Naive thymus-derived CD4-positive, alpha-beta T cell (primary cell): Measurements from ENCODE around the gene CAMSAP2. TPM values are rescaled to one million over a fixed set of nuclear protein-coding genes. Genes with fewer than 3 reads are reported as not detected.
A peak's percentile ranks its signal among the peaks of the same experiment; 100 is the strongest.

Experiments used
- ATAC-seq: fragments of 150-1000 bp; cut with Tn5 transposase; 2 replicates; pipeline ENCODE4 v1.10.0; 2021; ENCODE audit warnings: mild to moderate bottlenecking, moderate library complexity
- CTCF ChIA-PET: fragments of 350-600 bp; sonication (Branson Sonifier 250); formaldehyde crosslinking; loops from one replicate; lab custom pipeline; 2021; ENCODE audit warnings: antibody characterized with exemption; lab: Charles Lee
- POLR2A ChIA-PET: fragments of 350-600 bp; sonication (Branson Sonifier 250); formaldehyde crosslinking; loops from one replicate; lab custom pipeline; 2021; ENCODE audit warnings: antibody characterized with exemption, inconsistent platforms; lab: Charles Lee
- DNase-seq, 9 donors: peaks; one replicate each; pipeline versions ENCODE4 v3.0.0 to v3.0.0-alpha.2; 2020 to 2022; ENCODE audit warnings: mixed read lengths in 1 of 9
- H3K27ac ChIP-seq: one replicate; pipeline ENCODE4 v1.7.0; 2013; ENCODE audit warnings: mild to moderate bottlenecking, low read depth, low read length, moderate library complexity
- H3K27me3 ChIP-seq, 2 donors: one replicate each; pipeline ENCODE4 v1.7.0; 2013; ENCODE audit warnings: low read length in 2 of 2, mild to moderate bottlenecking in 2 of 2, moderate library complexity in 2 of 2; ENCODE audit not compliant: control insufficient read depth in 2 of 2, insufficient read depth in 2 of 2
- H3K36me3 ChIP-seq, 3 experiments: 1 replicate in 2 of 3; 2 replicates in 1 of 3; pipeline ENCODE4 v1.7.0; 2013; ENCODE audit warnings: low read length in 3 of 3, mild to moderate bottlenecking in 3 of 3, moderate library complexity in 1 of 3; ENCODE audit not compliant: insufficient read depth in 3 of 3, control insufficient read depth in 2 of 3
- H3K4me1 ChIP-seq, 2 donors: one replicate each; pipeline ENCODE4 v1.7.0; 2013; ENCODE audit warnings: low read length in 2 of 2, mild to moderate bottlenecking in 2 of 2, moderate library complexity in 1 of 2; ENCODE audit not compliant: control insufficient read depth in 2 of 2, insufficient read depth in 2 of 2
- H3K4me3 ChIP-seq: 2 replicates; pipeline ENCODE4 v1.7.0; 2013; ENCODE audit warnings: mild to moderate bottlenecking, low read length
- H3K9me3 ChIP-seq, 3 experiments: 1 replicate in 2 of 3; 2 replicates in 1 of 3; pipeline ENCODE4 v1.7.0; 2013; ENCODE audit warnings: low read length in 3 of 3; ENCODE audit not compliant: control insufficient read depth in 2 of 3
- H3K27ac Mint-ChIP-seq, 9 donors: one replicate each; pipeline ENCODE4 v1.8.0; 2020 to 2022; ENCODE audit warnings: mixed read lengths in 9 of 9, mild to moderate bottlenecking in 8 of 9, moderate library complexity in 5 of 9, inconsistent platforms in 2 of 9
- H3K27me3 Mint-ChIP-seq, 5 donors: one replicate each; pipeline ENCODE4 v1.8.0; 2021 to 2022; ENCODE audit warnings: mixed read lengths in 5 of 5, mild to moderate bottlenecking in 1 of 5
- H3K36me3 Mint-ChIP-seq, 5 donors: one replicate each; pipeline ENCODE4 v1.8.0; 2020 to 2022; ENCODE audit warnings: mixed read lengths in 5 of 5, mild to moderate bottlenecking in 3 of 5, inconsistent platforms in 1 of 5
- H3K4me1 Mint-ChIP-seq, 7 donors: one replicate each; pipeline ENCODE4 v1.8.0; 2020 to 2022; ENCODE audit warnings: mixed read lengths in 7 of 7, mild to moderate bottlenecking in 3 of 7, inconsistent platforms in 1 of 7
- H3K4me3 Mint-ChIP-seq, 10 donors: one replicate each; pipeline ENCODE4 v1.8.0; 2020 to 2022; ENCODE audit warnings: mild to moderate bottlenecking in 10 of 10, mixed read lengths in 10 of 10, moderate library complexity in 6 of 10, inconsistent platforms in 2 of 10
- H3K9me3 Mint-ChIP-seq, 11 donors: one replicate each; pipeline ENCODE4 v1.8.0; 2020 to 2022; ENCODE audit warnings: mixed read lengths in 11 of 11, mild to moderate bottlenecking in 4 of 11, inconsistent platforms in 1 of 11, moderate library complexity in 1 of 11
- intact Hi-C, 2 donors: fragments of 100-400 bp; cut with micrococcal nuclease; formaldehyde crosslinking; loops; one replicate each; pipeline ENCODE4 v1.15.1; 2023
- polyA plus RNA-seq, 2 donors: library from polyadenylated mRNA; unstranded; fragments of 300-500 nt; fragmentation: Illumina TruSeq; gene quantifications; one replicate each; pipeline ENCODE4 v1.2.3, GENCODE V29; 2021
- total RNA-seq, 6 experiments: library from RNA in 5 of 6; stranded (reverse) in 5 of 6; gene quantifications; 1 replicate in 5 of 6; 2 replicates in 1 of 6; pipeline ENCODE4 v1.2.3 and lab custom pipeline; 2021 to 2026

CAMSAP2 gene
- total and polyA plus RNA-seq, 7 experiments from 2014 or later, result 0.36 to 11.4 (median 4.6) TPM

- no peaks in the 10 kb centered on the region for H3K4me1 ChIP-seq
- intact Hi-C loops, result no loop called here
- H3K4me3 ChIP-seq, result no peak overlapping the region
- H3K36me3 ChIP-seq, result no peaks in the 10 kb centered on the region
- Mint-ChIP-seq H3K4me1 (peaks cover 0 to 1% (median 0%) of the 10 kb centered on the region in 7 donors), H3K27ac (no peak overlapping the region), H3K27me3 (no peaks in the 10 kb centered on the region), H3K36me3 (peaks cover 0 to 27% (median 24%) of the 10 kb centered on the region in 5 donors), H3K9me3 (peaks cover 0 to 9% (median 0%) of the 10 kb centered on the region in 11 donors), H3K4me3 (no peak overlapping the region)
- POLR2A ChIA-PET, result no interaction called here
- no peaks in the 10 kb centered on the region for H3K27me3 ChIP-seq
- CTCF ChIA-PET, result no interaction called here
- no peak overlapping the region for H3K27ac ChIP-seq
- ATAC-seq (no peak), DNase-seq (no peak)
- H3K9me3 ChIP-seq, result no peaks in the 10 kb centered on the region
Measured at GRCh38 chr1:200837931-200838571, 99.4 kb downstream of the CAMSAP2 start.

GRCh38 chr1:200838676-200839445 lies 100.2 kb downstream of the CAMSAP2 start:
- H3K4me1 Mint-ChIP-seq, result peaks cover 0 to 1% (median 0%) of the 10 kb centered on the region in 7 donors
- no peak overlapping the region for H3K27ac Mint-ChIP-seq
- H3K36me3 Mint-ChIP-seq, result peaks cover 0 to 28% (median 22%) of the 10 kb centered on the region in 5 donors
- Histone ChIP-seq H3K9me3 (no peaks in the 10 kb centered on the region), H3K4me3 (no peak overlapping the region), H3K36me3 (no peaks in the 10 kb centered on the region), H3K27ac (no peak overlapping the region), H3K4me1 (no peaks in the 10 kb centered on the region), H3K27me3 (no peaks in the 10 kb centered on the region)
- ChIA-PET POLR2A (no interaction called here), CTCF (no interaction called here)
- no peak overlapping the region for H3K4me3 Mint-ChIP-seq
- ATAC-seq (no peak), DNase-seq (no peak)
- no peaks in the 10 kb centered on the region for H3K27me3 Mint-ChIP-seq
- intact Hi-C loops, result no loop called here
- peaks cover 0 to 9% (median 0%) of the 10 kb centered on the region in 11 donors for H3K9me3 Mint-ChIP-seq

GRCh38 chr1:200845360-200845759 lies 106.7 kb downstream of the CAMSAP2 start:
- Histone ChIP-seq H3K36me3 (peaks cover 0 to 13% (median 0%) of the 10 kb centered on the region in 3 experiments), H3K9me3 (no peaks in the 10 kb centered on the region), H3K4me1 (no peaks in the 10 kb centered on the region), H3K27ac (no peak overlapping the region), H3K27me3 (no peaks in the 10 kb centered on the region), H3K4me3 (no peak overlapping the region)
- H3K27ac Mint-ChIP-seq, result no peak overlapping the region
- ChIA-PET CTCF (interaction anchor here (0.6 kb wide), 1 partner anchor 108 kb away, joined by 3 read pairs; no protein-coding TSS in a partner anchor), POLR2A (no interaction called here)
- H3K36me3 Mint-ChIP-seq, result peaks cover 0 to 52% (median 29%) of the 10 kb centered on the region in 5 donors
- ATAC-seq (no peak), DNase-seq (no peak)
- no peak overlapping the region for H3K4me3 Mint-ChIP-seq
- no peaks in the 10 kb centered on the region for H3K4me1 Mint-ChIP-seq
- H3K9me3 Mint-ChIP-seq, result no peaks in the 10 kb centered on the region
- H3K27me3 Mint-ChIP-seq, result peaks cover 0 to 12% (median 0%) of the 10 kb centered on the region in 5 donors
- intact Hi-C loops, result no loop called here

GRCh38 chr1:200846398-200846797 lies 107.7 kb downstream of the CAMSAP2 start:
- no peak for DNase-seq
- no peak for ATAC-seq

GRCh38 chr1:200849430-200849829 lies 110.7 kb downstream of the CAMSAP2 start:
- no peaks in the 10 kb centered on the region for H3K9me3 Mint-ChIP-seq
- ATAC-seq, result no peak
- CTCF ChIA-PET, result no interaction called here
- peaks cover 0 to 2% (median 0%) of the 10 kb centered on the region in 7 donors for H3K4me1 Mint-ChIP-seq
- no peak for DNase-seq
- peak overlapping the region in 1 of 9 donors; percentile 15 for H3K27ac Mint-ChIP-seq
- no peaks in the 10 kb centered on the region for H3K27me3 ChIP-seq
- H3K36me3 ChIP-seq, result peaks cover 0 to 20% (median 0%) of the 10 kb centered on the region in 3 experiments
- peaks cover 0 to 67% (median 45%) of the 10 kb centered on the region in 5 donors for H3K36me3 Mint-ChIP-seq
- H3K9me3 ChIP-seq, result no peaks in the 10 kb centered on the region
- H3K27ac ChIP-seq, result no peak overlapping the region
- intact Hi-C loops, result no loop called here
- no peak overlapping the region for H3K4me3 Mint-ChIP-seq
- H3K27me3 Mint-ChIP-seq, result peaks cover 0 to 17% (median 0%) of the 10 kb centered on the region in 5 donors
- H3K4me1 ChIP-seq, result no peaks in the 10 kb centered on the region
- POLR2A ChIA-PET, result no interaction called here
- no peak overlapping the region for H3K4me3 ChIP-seq

More at GRCh38 chr1:200846398-200846797, 107.7 kb downstream of the CAMSAP2 start:
- Histone ChIP-seq H3K4me3 (no peak overlapping the region), H3K36me3 (peaks cover 0 to 17% (median 0%) of the 10 kb centered on the region in 3 experiments), H3K9me3 (no peaks in the 10 kb centered on the region), H3K27ac (no peak overlapping the region), H3K4me1 (no peaks in the 10 kb centered on the region), H3K27me3 (no peaks in the 10 kb centered on the region)
- no peaks in the 10 kb centered on the region for H3K4me1 Mint-ChIP-seq
- ChIA-PET POLR2A (no interaction called here), CTCF (no interaction called here)
- intact Hi-C loops, result no loop called here
- peaks cover 0 to 13% (median 0%) of the 10 kb centered on the region in 5 donors for H3K27me3 Mint-ChIP-seq
- peaks cover 0 to 59% (median 35%) of the 10 kb centered on the region in 5 donors for H3K36me3 Mint-ChIP-seq
- H3K4me3 Mint-ChIP-seq, result no peak overlapping the region
- H3K9me3 Mint-ChIP-seq, result no peaks in the 10 kb centered on the region
- H3K27ac Mint-ChIP-seq, result peak overlapping the region in 1 of 9 donors; percentile 38

GRCh38 chr1:200850554-200850953 lies 111.9 kb downstream of the CAMSAP2 start:
- DNase-seq, result no peak
- H3K36me3 ChIP-seq, result peaks cover 0 to 20% (median 0%) of the 10 kb centered on the region in 3 experiments
- no peak overlapping the region for H3K4me3 Mint-ChIP-seq
- CTCF ChIA-PET, result interaction anchor here (1.3 kb wide), 1 partner anchor 228 kb away, joined by 3 read pairs; no protein-coding TSS in a partner anchor
- intact Hi-C loops, result no loop called here
- no peaks in the 10 kb centered on the region for H3K9me3 ChIP-seq
- H3K9me3 Mint-ChIP-seq, result no peaks in the 10 kb centered on the region
- H3K27me3 Mint-ChIP-seq, result peaks cover 0 to 17% (median 0%) of the 10 kb centered on the region in 5 donors
- H3K4me1 Mint-ChIP-seq, result peaks cover 0 to 2% (median 0%) of the 10 kb centered on the region in 7 donors
- H3K27me3 ChIP-seq, result no peaks in the 10 kb centered on the region
- no peak overlapping the region for H3K4me3 ChIP-seq
- peaks cover 0 to 63% (median 45%) of the 10 kb centered on the region in 5 donors for H3K36me3 Mint-ChIP-seq
- POLR2A ChIA-PET, result no interaction called here
- no peak overlapping the region for H3K27ac ChIP-seq
- no peak overlapping the region for H3K27ac Mint-ChIP-seq
- H3K4me1 ChIP-seq, result no peaks in the 10 kb centered on the region
- ATAC-seq, result no peak
